SU-DHL-6 (cell line): ENCODE results near the gene HIVEP3.

ENCODE experiments used
- EZH2phosphoT487 ChIP-seq: fragments of 200-600 bp; sonication (generic), shearing (Covaris generic); conservative IDR thresholded peaks from 2 replicates; pipeline ENCODE4 v1.6.1; 2018; ENCODE audit warnings: mild to moderate bottlenecking, antibody characterized with exemption, low read length, moderate library complexity, mixed read lengths
- TF ChIP-seq, protein P1 (sequence below): fragments of 200-600 bp; sonication (generic); IDR thresholded peaks from one replicate; pipeline ENCODE4 v1.5.1; 2017; ENCODE audit warnings: antibody characterized with exemption, mild to moderate bottlenecking, low read length, moderate library complexity; ENCODE audit not compliant: insufficient read depth, poor library complexity, severe bottlenecking

- TF ChIP-seq, protein P1, sequence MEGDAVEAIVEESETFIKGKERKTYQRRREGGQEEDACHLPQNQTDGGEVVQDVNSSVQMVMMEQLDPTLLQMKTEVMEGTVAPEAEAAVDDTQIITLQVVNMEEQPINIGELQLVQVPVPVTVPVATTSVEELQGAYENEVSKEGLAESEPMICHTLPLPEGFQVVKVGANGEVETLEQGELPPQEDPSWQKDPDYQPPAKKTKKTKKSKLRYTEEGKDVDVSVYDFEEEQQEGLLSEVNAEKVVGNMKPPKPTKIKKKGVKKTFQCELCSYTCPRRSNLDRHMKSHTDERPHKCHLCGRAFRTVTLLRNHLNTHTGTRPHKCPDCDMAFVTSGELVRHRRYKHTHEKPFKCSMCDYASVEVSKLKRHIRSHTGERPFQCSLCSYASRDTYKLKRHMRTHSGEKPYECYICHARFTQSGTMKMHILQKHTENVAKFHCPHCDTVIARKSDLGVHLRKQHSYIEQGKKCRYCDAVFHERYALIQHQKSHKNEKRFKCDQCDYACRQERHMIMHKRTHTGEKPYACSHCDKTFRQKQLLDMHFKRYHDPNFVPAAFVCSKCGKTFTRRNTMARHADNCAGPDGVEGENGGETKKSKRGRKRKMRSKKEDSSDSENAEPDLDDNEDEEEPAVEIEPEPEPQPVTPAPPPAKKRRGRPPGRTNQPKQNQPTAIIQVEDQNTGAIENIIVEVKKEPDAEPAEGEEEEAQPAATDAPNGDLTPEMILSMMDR: no peak
- TF ChIP-seq EZH2phosphoT487: no peak
These were observed 453.8 kb downstream of the HIVEP3 start for GRCh38 chr1:41464885-41465284.
